Hepatocyte (in vitro differentiated cells): Measurements from ENCODE around the gene NPM3. TPM values are rescaled to one million over a fixed set of nuclear protein-coding genes. Genes with fewer than 3 reads are reported as not detected.

Experiments
- DNase-seq: peaks from one replicate; pipeline ENCODE4 v3.0.0-alpha.2; 2016; ENCODE audit warnings: low spot score
- H2AFZ ChIP-seq: fragments of 200-600 bp; sonication (generic); 2 replicates; pipeline ENCODE4 v1.6.0; 2016; ENCODE audit warnings: antibody characterized with exemption, mild to moderate bottlenecking
- H3K27ac ChIP-seq: fragments of 200-600 bp; sonication (generic); 2 replicates; pipeline ENCODE4 v1.5.1; 2016; ENCODE audit warnings: mild to moderate bottlenecking
- H3K27me3 ChIP-seq: fragments of 200-600 bp; sonication (generic); 2 replicates; pipeline ENCODE4 v1.6.1; 2016
- H3K36me3 ChIP-seq: fragments of 200-600 bp; sonication (generic); replicated peaks from 2 replicates; pipeline ENCODE4 v1.5.1; 2016; ENCODE audit warnings: low read depth; ENCODE audit not compliant: insufficient read depth
- H3K4me1 ChIP-seq: fragments of 200-600 bp; sonication (generic); 2 replicates; pipeline ENCODE4 v1.5.1; 2016; ENCODE audit warnings: mild to moderate bottlenecking, moderate library complexity; ENCODE audit not compliant: insufficient read depth
- H3K4me2 ChIP-seq: fragments of 200-600 bp; sonication (generic); 2 replicates; pipeline ENCODE4 v1.6.0; 2016
- H3K4me3 ChIP-seq: fragments of 200-600 bp; sonication (generic); 2 replicates; pipeline ENCODE4 v1.5.1; 2016; ENCODE audit warnings: mild to moderate bottlenecking
- H3K79me2 ChIP-seq: fragments of 200-600 bp; sonication (generic); 2 replicates; pipeline ENCODE4 v1.6.0; 2017; ENCODE audit warnings: mild to moderate bottlenecking
- H3K9me2 ChIP-seq: fragments of 200-600 bp; sonication (generic); replicated peaks from 2 replicates; pipeline ENCODE4 v1.6.0; 2017; ENCODE audit warnings: mild to moderate bottlenecking; ENCODE audit not compliant: insufficient read depth
- H3K9me3 ChIP-seq: fragments of 200-600 bp; sonication (generic); 2 replicates; pipeline ENCODE4 v1.5.1; 2016; ENCODE audit warnings: low read depth, mild to moderate bottlenecking
- H4K20me1 ChIP-seq: fragments of 200-600 bp; sonication (generic); 2 replicates; pipeline ENCODE4 v1.6.0; 2016; ENCODE audit warnings: mild to moderate bottlenecking; ENCODE audit not compliant: insufficient read depth, poor library complexity, severe bottlenecking
- CTCF ChIP-seq: fragments of 200-600 bp; sonication (generic); IDR thresholded peaks from 2 replicates; pipeline ENCODE4 v1.5.1; 2016; ENCODE audit warnings: antibody characterized with exemption, mild to moderate bottlenecking; ENCODE audit not compliant: poor library complexity
- EZH2 ChIP-seq: fragments of 200-600 bp; sonication (generic); IDR thresholded peaks from 2 replicates; pipeline ENCODE4 v1.6.1; 2016; ENCODE audit warnings: antibody characterized with exemption, mild to moderate bottlenecking, borderline replicate concordance
- EZH2phosphoT487 ChIP-seq: fragments of 200-600 bp; sonication (generic); IDR thresholded peaks from one replicate; pipeline ENCODE4 v1.6.1; 2018; ENCODE audit warnings: antibody characterized with exemption, mild to moderate bottlenecking, low read depth, moderate library complexity; ENCODE audit not compliant: unreplicated experiment, severe bottlenecking
- WGBS: methylation state at CpG from one replicate; pipeline ENCODE4 v1.1.6; 2016; ENCODE audit warnings: low lambda C conversion rate; ENCODE audit errors: missing lambda C conversion rate; 5-methylcytosine and 5-hydroxymethylcytosine counted together
- polyA plus RNA-seq: library from polyadenylated mRNA; unstranded; fragments of >200 nt; fragmentation: Nextera tagmentation; extraction: Ambion mirVana; gene quantifications from 2 replicates; pipeline ENCODE4 v1.2.1, GENCODE V29; 2016
- total RNA-seq: library from RNA; depleted of rRNA; stranded (reverse); fragments of >200 nt; gene quantifications from 2 replicates; pipeline ENCODE4 v1.2.3, GENCODE V29; 2014

The NPM3 gene
- total and polyA plus RNA-seq, 2 experiments from 2014 or later: 5.1 to 69.4 TPM

- Histone ChIP-seq H2AFZ (no peak overlapping the region), H3K27ac (no peak overlapping the region), H3K4me3 (no peak overlapping the region), H3K9me3 (no peaks in the 10 kb centered on the region), H3K4me2 (no peak overlapping the region), H3K4me1 (peaks cover 25% of the 10 kb centered on the region), H3K9me2 (no peaks in the 10 kb centered on the region), H3K79me2 (no peaks in the 10 kb centered on the region), H3K27me3 (peaks cover 82% of the 10 kb centered on the region), H3K36me3 (no peaks in the 10 kb centered on the region), H4K20me1 (no peaks in the 10 kb centered on the region)
- TF ChIP-seq EZH2 (no peak), EZH2phosphoT487 (peak; percentile 75)
- no peak for DNase-seq
- 25% methylated on average over 32 of the region's 32 CpGs for WGBS
Measured at GRCh38 chr10:101774589-101775272, 8.5 kb downstream of the NPM3 start.

- Histone ChIP-seq H2AFZ (no peak overlapping the region), H3K9me3 (no peaks in the 10 kb centered on the region), H3K27ac (no peak overlapping the region), H3K4me3 (no peak overlapping the region), H4K20me1 (no peaks in the 10 kb centered on the region), H3K27me3 (peaks cover 80% of the 10 kb centered on the region), H3K4me2 (no peak overlapping the region), H3K4me1 (peaks cover 18% of the 10 kb centered on the region), H3K9me2 (no peaks in the 10 kb centered on the region), H3K79me2 (no peaks in the 10 kb centered on the region), H3K36me3 (no peaks in the 10 kb centered on the region)
- no peak for TF ChIP-seq EZH2
- no peak for TF ChIP-seq EZH2phosphoT487
- TF ChIP-seq CTCF: no peak
- WGBS: 31% methylated on average over 13 of the region's 13 CpGs
- no peak for DNase-seq
Measured at GRCh38 chr10:101773923-101774588, 9.2 kb downstream of the NPM3 start.

GRCh38 chr10:101772895-101773761, 10.1 kb downstream of the NPM3 start:
- Histone ChIP-seq H3K4me3 (no peak overlapping the region), H3K4me1 (peaks cover 11% of the 10 kb centered on the region), H2AFZ (no peak overlapping the region), H3K9me3 (no peaks in the 10 kb centered on the region), H3K9me2 (no peaks in the 10 kb centered on the region), H3K36me3 (no peaks in the 10 kb centered on the region), H3K27me3 (peaks cover 79% of the 10 kb centered on the region), H3K4me2 (no peak overlapping the region), H4K20me1 (no peaks in the 10 kb centered on the region), H3K27ac (no peak overlapping the region), H3K79me2 (no peaks in the 10 kb centered on the region)
- WGBS: 43% methylated on average over 21 of the region's 21 CpGs
- TF ChIP-seq EZH2phosphoT487: peak; percentile 54
- TF ChIP-seq CTCF: no peak
- no peak for DNase-seq
